Hypothalamus (tissue), 51 donors: ENCODE results near the gene KCNMB3.
A peak's percentile ranks its signal among the peaks of the same experiment; 100 is the strongest.
"Not testable (repeated sequence)": the region's sequence is repeated elsewhere in the genome, so short reads cannot be mapped to it uniquely, and the experiment has no call there.

Source experiments
- DNase-seq, 51 donors: peaks; one replicate each; lab custom pipeline; 2025; lab: John Stamatoyannopoulos, UW

The KCNMB3 gene

GRCh38 chr3:179265092-179265491, 14.2 kb upstream of the KCNMB3 start:
- DNase-seq, result no peak

- no peak for DNase-seq
Measured at GRCh38 chr3:179264449-179264848, 13.5 kb upstream of the KCNMB3 start.

GRCh38 chr3:179263134-179263533, 12.2 kb upstream of the KCNMB3 start:
- no peak for DNase-seq

- DNase-seq, result peak in 48 of 51 donors; percentile 4 to 74 (median 40)
Measured at GRCh38 chr3:179260949-179261765, 10.2 kb upstream of the KCNMB3 start.

- not testable (repeated sequence) for DNase-seq
Measured at GRCh38 chr3:179259959-179260756, 9.2 kb upstream of the KCNMB3 start.

GRCh38 chr3:179258820-179259219, 7.9 kb upstream of the KCNMB3 start:
- DNase-seq, result no peak

- not testable (repeated sequence) for DNase-seq
Measured at GRCh38 chr3:179257742-179258141, 6.8 kb upstream of the KCNMB3 start.

- DNase-seq, result no peak
Measured at GRCh38 chr3:179256813-179257212, 5.9 kb upstream of the KCNMB3 start.

- DNase-seq, result no peak
Measured at GRCh38 chr3:179247289-179248015, 3.5 kb downstream of the KCNMB3 start.

GRCh38 chr3:179244878-179245277, 6.0 kb downstream of the KCNMB3 start:
- no peak for DNase-seq

GRCh38 chr3:179242859-179243258, 8.1 kb downstream of the KCNMB3 start:
- DNase-seq, result not testable (repeated sequence)

- not testable (repeated sequence) for DNase-seq
Measured at GRCh38 chr3:179240299-179240698, 10.6 kb downstream of the KCNMB3 start.

GRCh38 chr3:179236669-179237301, 14.1 kb downstream of the KCNMB3 start:
- no peak for DNase-seq

GRCh38 chr3:179234199-179234598, 16.7 kb downstream of the KCNMB3 start:
- no peak for DNase-seq

- no peak for DNase-seq
Measured at GRCh38 chr3:179233043-179233442, 17.9 kb downstream of the KCNMB3 start.

GRCh38 chr3:179229177-179229576, 21.7 kb downstream of the KCNMB3 start:
- no peak for DNase-seq

GRCh38 chr3:179227349-179227748, 23.6 kb downstream of the KCNMB3 start:
- no peak for DNase-seq

- no peak for DNase-seq
Measured at GRCh38 chr3:179224584-179224983, 26.3 kb downstream of the KCNMB3 start.

GRCh38 chr3:179223548-179223947, 27.4 kb downstream of the KCNMB3 start:
- DNase-seq, result no peak

- DNase-seq, result not testable (repeated sequence)
Measured at GRCh38 chr3:179218213-179218612, 32.7 kb downstream of the KCNMB3 start.

GRCh38 chr3:179215550-179215949, 35.4 kb downstream of the KCNMB3 start:
- DNase-seq, result not testable (repeated sequence)
